ENCODE data around the gene MYO1B. TPM values are rescaled to one million over a fixed set of nuclear protein-coding genes. Genes with fewer than 3 reads are reported as not detected.

The MYO1B gene
- total RNA-seq, 1 experiment from 2014 or later = 43.6 TPM

GRCh38 chr2:191253476-191253875 is 8.3 kb downstream of the MYO1B start:
- Mint-ChIP-seq H3K4me3 (no peak overlapping the region), H3K27me3 (ENCODE audit: low read depth) (no peaks in the 10 kb centered on the region), H3K4me1 (peaks cover 60% of the 10 kb centered on the region), H3K36me3 (no peaks in the 10 kb centered on the region), H3K9me3 (no peaks in the 10 kb centered on the region), H3K27ac (no peak overlapping the region)
- CTCF ChIA-PET = no interaction called here
- ATAC-seq (no peak), DNase-seq (ENCODE audit: low spot score) (no peak)
- no peak for TF ChIP-seq NR3C1 (CRISPR knock-in tag; conservative IDR thresholded peaks at IDR 0.05; ENCODE audit: low read depth)
- TF ChIP-seq TEAD1 (CRISPR knock-in tag; IDR thresholded peaks at IDR 0.05) = no peak
- no peak for TF ChIP-seq GRHL2 (CRISPR knock-in tag; IDR thresholded peaks at IDR 0.05; ENCODE audit: insufficient replicate concordance, severe bottlenecking)
- no peak for TF ChIP-seq ESRRA (CRISPR knock-in tag; IDR thresholded peaks at IDR 0.05; ENCODE audit: borderline replicate concordance)
- no peak for TF ChIP-seq ZSCAN18 (CRISPR knock-in tag; IDR thresholded peaks at IDR 0.05)
- TF ChIP-seq FOXJ3 (CRISPR knock-in tag; IDR thresholded peaks at IDR 0.05; ENCODE audit: borderline replicate concordance) = no peak
- TF ChIP-seq ZNF263 (CRISPR knock-in tag; IDR thresholded peaks at IDR 0.05; ENCODE audit: low read depth) = no peak
- no peak for TF ChIP-seq SP1 (CRISPR knock-in tag; conservative IDR thresholded peaks at IDR 0.05)
- no peak for TF ChIP-seq CBFB (CRISPR knock-in tag; IDR thresholded peaks at IDR 0.05; ENCODE audit: low read depth)
- no peak for TF ChIP-seq ATF1 (CRISPR knock-in tag; IDR thresholded peaks at IDR 0.05)
- no peak for TF ChIP-seq MLX (CRISPR knock-in tag; IDR thresholded peaks at IDR 0.05)
- TF ChIP-seq ERG (CRISPR knock-in tag; IDR thresholded peaks at IDR 0.05) = no peak
- TF ChIP-seq ZNF232 (CRISPR knock-in tag; IDR thresholded peaks at IDR 0.05) = no peak
- no peak for TF ChIP-seq USF1 (CRISPR knock-in tag; IDR thresholded peaks at IDR 0.05)
- TF ChIP-seq FOXP1 (CRISPR knock-in tag; IDR thresholded peaks at IDR 0.05; ENCODE audit: borderline replicate concordance) = no peak
- TF ChIP-seq ATF3 (CRISPR knock-in tag; conservative IDR thresholded peaks at IDR 0.05) = no peak
- no peak for TF ChIP-seq KAT7 (CRISPR knock-in tag; IDR thresholded peaks at IDR 0.05; ENCODE audit: borderline replicate concordance)
- TF ChIP-seq ZNF425 (CRISPR knock-in tag; conservative IDR thresholded peaks at IDR 0.05) = no peak
- TF ChIP-seq TP53 (CRISPR knock-in tag; IDR thresholded peaks at IDR 0.05) = no peak
- TF ChIP-seq RORB (CRISPR knock-in tag; IDR thresholded peaks at IDR 0.05) = no peak
- POLR2A ChIA-PET = no interaction called here

GRCh38 chr2:191255271-191255670 is 10.1 kb downstream of the MYO1B start:
- ATAC-seq = no peak
- POLR2A ChIA-PET = no interaction called here
- DNase-seq (ENCODE audit: low spot score) = no peak
- Mint-ChIP-seq H3K4me1 (peaks cover 51% of the 10 kb centered on the region), H3K4me3 (no peak overlapping the region), H3K9me3 (no peaks in the 10 kb centered on the region), H3K27ac (no peak overlapping the region; the same call in 1 of the 2 replicates), H3K27me3 (ENCODE audit: low read depth) (no peaks in the 10 kb centered on the region), H3K36me3 (no peaks in the 10 kb centered on the region)
- CTCF ChIA-PET = interaction anchor here (1.1 kb wide), 1 partner anchor 47 kb away, joined by 3 read pairs; no protein-coding TSS in a partner anchor
- TF ChIP-seq KAT7 (CRISPR knock-in tag; IDR thresholded peaks at IDR 0.05; ENCODE audit: borderline replicate concordance) (no peak), MAX (CRISPR knock-in tag; IDR thresholded peaks at IDR 0.05) (no peak), PRDM15 (CRISPR knock-in tag; IDR thresholded peaks at IDR 0.05) (no peak), ATF6 (CRISPR knock-in tag; IDR thresholded peaks at IDR 0.05) (no peak), NFE2L1 (CRISPR knock-in tag; IDR thresholded peaks at IDR 0.05) (no peak)
